ENCODE data around the gene CHMP4A. TPM values are rescaled to one million over a fixed set of nuclear protein-coding genes. Genes with fewer than 3 reads are reported as not detected.

CHMP4A gene
- total and polyA plus RNA-seq, 9 of the 15 experiments (the other 6 are each of a cell fraction or from before 2014, with no cell fraction given): 28.8 to 104 (median 52.7) TPM

DNA sequence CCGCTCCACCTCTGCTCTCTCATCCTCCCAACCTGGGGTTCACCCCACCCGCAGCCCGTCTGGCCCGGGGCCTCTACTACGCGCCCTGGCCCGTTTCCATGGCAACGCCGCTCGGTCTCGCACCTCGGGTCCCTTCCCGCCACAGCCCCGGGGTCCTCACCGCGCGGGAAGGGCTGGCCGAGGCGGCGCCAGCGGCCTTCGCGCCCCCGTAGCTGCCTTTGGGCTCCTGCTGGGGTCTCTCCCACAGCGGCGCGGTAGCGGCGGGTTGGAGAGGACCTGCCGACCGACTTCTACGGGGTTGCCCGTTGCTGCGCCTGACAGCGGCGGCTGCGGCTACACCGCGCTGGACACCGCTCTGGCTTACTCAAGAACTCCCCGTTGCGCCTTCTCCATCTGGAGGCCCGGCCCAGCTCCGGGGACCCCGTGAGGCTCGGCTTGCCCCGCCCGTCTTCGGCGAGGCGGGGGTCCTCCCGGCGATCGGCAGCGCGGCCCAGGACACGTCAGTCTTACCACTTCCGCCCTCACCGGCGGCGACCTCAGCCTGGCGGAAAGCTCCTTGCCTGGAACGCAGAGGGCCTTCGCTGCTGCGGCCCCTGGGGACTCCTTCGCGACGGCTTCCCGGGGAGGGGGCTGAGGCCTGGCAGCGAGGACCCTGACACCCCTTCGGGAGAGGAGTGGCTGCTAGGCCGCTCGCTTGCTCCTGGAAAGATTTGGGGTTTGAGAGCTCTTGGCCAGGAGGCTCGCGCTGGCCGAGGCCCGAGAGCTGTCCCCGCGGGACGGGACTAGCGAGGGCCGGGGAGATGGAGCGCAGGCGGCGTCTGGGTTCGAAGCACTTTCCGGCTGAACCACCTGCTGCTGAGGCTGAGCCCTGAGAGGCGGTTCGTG is 17.9 kb downstream of the CHMP4A start, which contains the start of gene TM9SF1 (continued):
- TF ChIP-seq, protein P1, sequence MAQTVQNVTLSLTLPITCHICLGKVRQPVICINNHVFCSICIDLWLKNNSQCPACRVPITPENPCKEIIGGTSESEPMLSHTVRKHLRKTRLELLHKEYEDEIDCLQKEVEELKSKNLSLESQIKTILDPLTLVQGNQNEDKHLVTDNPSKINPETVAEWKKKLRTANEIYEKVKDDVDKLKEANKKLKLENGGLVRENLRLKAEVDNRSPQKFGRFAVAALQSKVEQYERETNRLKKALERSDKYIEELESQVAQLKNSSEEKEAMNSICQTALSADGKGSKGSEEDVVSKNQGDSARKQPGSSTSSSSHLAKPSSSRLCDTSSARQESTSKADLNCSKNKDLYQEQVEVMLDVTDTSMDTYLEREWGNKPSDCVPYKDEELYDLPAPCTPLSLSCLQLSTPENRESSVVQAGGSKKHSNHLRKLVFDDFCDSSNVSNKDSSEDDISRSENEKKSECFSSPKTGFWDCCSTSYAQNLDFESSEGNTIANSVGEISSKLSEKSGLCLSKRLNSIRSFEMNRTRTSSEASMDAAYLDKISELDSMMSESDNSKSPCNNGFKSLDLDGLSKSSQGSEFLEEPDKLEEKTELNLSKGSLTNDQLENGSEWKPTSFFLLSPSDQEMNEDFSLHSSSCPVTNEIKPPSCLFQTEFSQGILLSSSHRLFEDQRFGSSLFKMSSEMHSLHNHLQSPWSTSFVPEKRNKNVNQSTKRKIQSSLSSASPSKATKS (CRISPR knock-in tag; IDR thresholded peaks at IDR 0.05): no peak
- TF ChIP-seq SIN3B (IDR thresholded peaks at IDR 0.05; ENCODE audit: low read depth): peak; percentile 69; the same call in 1 of the 2 replicates
- no peak for TF ChIP-seq NR2F6 (CRISPR knock-in tag; IDR thresholded peaks at IDR 0.05)
- no peak for TF ChIP-seq ZNF324 (CRISPR knock-in tag; IDR thresholded peaks at IDR 0.05)
- peak; percentile 68; the same call in 1 of the 2 replicates for TF ChIP-seq TGIF2 (CRISPR knock-in tag; IDR thresholded peaks at IDR 0.05)
- no peak for TF ChIP-seq KLF10 (CRISPR knock-in tag; IDR thresholded peaks at IDR 0.05)
- TF ChIP-seq ZNF76 (CRISPR knock-in tag; IDR thresholded peaks at IDR 0.05; ENCODE audit: borderline replicate concordance): no peak
- no peak for TF ChIP-seq CBX8 (IDR thresholded peaks at IDR 0.05; ENCODE audit: borderline replicate concordance, extremely low read depth, low read depth, low read length, poor library complexity, severe bottlenecking)
- peak; percentile 47 for TF ChIP-seq CTBP1 (IDR thresholded peaks at IDR 0.05; ENCODE audit: borderline replicate concordance)
- TF ChIP-seq KLF13 (tag; IDR thresholded peaks at IDR 0.05; ENCODE audit: borderline replicate concordance, low read depth): no peak
- TF ChIP-seq, protein P2, sequence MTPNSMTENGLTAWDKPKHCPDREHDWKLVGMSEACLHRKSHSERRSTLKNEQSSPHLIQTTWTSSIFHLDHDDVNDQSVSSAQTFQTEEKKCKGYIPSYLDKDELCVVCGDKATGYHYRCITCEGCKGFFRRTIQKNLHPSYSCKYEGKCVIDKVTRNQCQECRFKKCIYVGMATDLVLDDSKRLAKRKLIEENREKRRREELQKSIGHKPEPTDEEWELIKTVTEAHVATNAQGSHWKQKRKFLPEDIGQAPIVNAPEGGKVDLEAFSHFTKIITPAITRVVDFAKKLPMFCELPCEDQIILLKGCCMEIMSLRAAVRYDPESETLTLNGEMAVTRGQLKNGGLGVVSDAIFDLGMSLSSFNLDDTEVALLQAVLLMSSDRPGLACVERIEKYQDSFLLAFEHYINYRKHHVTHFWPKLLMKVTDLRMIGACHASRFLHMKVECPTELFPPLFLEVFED (CRISPR knock-in tag; conservative IDR thresholded peaks at IDR 0.05): no peak
- TF ChIP-seq ZNF354B (CRISPR knock-in tag; IDR thresholded peaks at IDR 0.05): no peak
- TF ChIP-seq ETS2 (tag; IDR thresholded peaks at IDR 0.05; ENCODE audit: borderline replicate concordance, poor library complexity, severe bottlenecking): no peak
- TF ChIP-seq ZNF696 (CRISPR knock-in tag; conservative IDR thresholded peaks at IDR 0.05): no peak
- TF ChIP-seq, protein P3, sequence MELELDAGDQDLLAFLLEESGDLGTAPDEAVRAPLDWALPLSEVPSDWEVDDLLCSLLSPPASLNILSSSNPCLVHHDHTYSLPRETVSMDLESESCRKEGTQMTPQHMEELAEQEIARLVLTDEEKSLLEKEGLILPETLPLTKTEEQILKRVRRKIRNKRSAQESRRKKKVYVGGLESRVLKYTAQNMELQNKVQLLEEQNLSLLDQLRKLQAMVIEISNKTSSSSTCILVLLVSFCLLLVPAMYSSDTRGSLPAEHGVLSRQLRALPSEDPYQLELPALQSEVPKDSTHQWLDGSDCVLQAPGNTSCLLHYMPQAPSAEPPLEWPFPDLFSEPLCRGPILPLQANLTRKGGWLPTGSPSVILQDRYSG (tag; conservative IDR thresholded peaks at IDR 0.05; ENCODE audit: low read depth): no peak
- TF ChIP-seq RBFOX2 (IDR thresholded peaks at IDR 0.05; ENCODE audit: low read depth, low read length): peak; percentile 97
- TF ChIP-seq, protein P4, sequence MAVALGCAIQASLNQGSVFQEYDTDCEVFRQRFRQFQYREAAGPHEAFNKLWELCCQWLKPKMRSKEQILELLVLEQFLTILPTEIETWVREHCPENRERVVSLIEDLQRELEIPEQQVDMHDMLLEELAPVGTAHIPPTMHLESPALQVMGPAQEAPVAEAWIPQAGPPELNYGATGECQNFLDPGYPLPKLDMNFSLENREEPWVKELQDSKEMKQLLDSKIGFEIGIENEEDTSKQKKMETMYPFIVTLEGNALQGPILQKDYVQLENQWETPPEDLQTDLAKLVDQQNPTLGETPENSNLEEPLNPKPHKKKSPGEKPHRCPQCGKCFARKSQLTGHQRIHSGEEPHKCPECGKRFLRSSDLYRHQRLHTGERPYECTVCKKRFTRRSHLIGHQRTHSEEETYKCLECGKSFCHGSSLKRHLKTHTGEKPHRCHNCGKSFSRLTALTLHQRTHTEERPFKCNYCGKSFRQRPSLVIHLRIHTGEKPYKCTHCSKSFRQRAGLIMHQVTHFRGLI (CRISPR knock-in tag; IDR thresholded peaks at IDR 0.05): no peak
- TF ChIP-seq TAL1 (IDR thresholded peaks at IDR 0.05): no peak
- peak; percentile 51 for TF ChIP-seq KDM5B (IDR thresholded peaks at IDR 0.05; ENCODE audit: insufficient replicate concordance, low read depth, low read length)
- TF ChIP-seq HNRNPK (IDR thresholded peaks at IDR 0.05; ENCODE audit: low read depth, low read length, poor library complexity, severe bottlenecking): no peak
- TF ChIP-seq SNRNP70 (optimal IDR thresholded peaks at IDR 0.05; ENCODE audit: low read depth, low read length): no peak

All from K562 (cell line).